A172 (cell line): ENCODE data around the gene MAP1LC3A. TPM values are rescaled to one million over a fixed set of nuclear protein-coding genes. Genes with fewer than 3 reads are reported as not detected.

ENCODE experiments used
- DNase-seq: peaks from one replicate; pipeline ENCODE4 v3.0.0-alpha.2; 2015; ENCODE audit warnings: low spot score
- total RNA-seq: library from RNA; depleted of rRNA; stranded (reverse); fragments of >200 nt; shearing (Covaris generic); gene quantifications from 2 replicates; pipeline ENCODE4 v1.2.3, GENCODE V29; 2014

The MAP1LC3A gene
- total RNA-seq, 1 experiment from 2014 or later, result 27.6 TPM

- DNase-seq, result peak; percentile 51
These were observed 9.1 kb upstream of the MAP1LC3A start for GRCh38 chr20:34549291-34549928.

DNA sequence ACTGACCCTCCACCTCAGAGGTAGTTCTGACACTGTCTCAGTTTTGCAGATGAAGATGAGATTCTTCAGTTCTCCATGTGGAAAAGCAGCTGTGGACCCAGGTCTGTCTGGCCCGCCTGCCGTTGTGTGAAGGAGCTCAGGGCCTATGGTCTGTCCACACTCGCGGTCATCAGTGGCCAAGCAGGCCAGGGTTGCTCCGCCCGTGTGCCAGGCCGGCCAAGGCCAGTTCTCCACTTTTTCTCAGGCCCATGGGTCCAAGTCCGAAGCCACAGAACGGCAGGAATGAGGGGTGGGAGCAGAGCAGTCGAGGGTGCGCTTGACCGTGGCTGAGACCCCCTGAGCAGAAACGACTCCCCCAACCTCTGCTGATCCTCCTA is 8.6 kb upstream of the MAP1LC3A start:
- DNase-seq, result no peak

DNA sequence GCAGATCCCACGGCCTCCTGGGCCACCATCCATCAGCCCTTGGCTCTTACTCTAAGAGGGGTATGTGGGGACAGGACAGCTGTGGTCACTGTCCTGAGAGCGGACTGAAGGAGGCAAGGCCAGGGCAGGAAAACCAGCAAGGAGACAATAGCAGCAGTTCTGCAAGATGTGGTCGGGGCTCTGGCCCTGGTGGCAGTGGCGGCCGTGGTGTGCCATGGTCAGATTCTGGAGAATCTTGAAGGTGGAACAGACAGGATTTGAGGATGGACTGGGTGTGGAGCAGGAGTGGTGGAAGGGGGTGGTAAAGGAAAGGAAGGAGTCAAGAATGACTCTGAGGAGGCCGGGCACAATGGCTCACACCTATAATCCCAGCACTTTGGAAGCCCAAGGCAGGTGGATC is 5.9 kb upstream of the MAP1LC3A start:
- no peak for DNase-seq

- DNase-seq, result peak; percentile 21
These were observed 5.1 kb upstream of the MAP1LC3A start for GRCh38 chr20:34553366-34553867.

DNA sequence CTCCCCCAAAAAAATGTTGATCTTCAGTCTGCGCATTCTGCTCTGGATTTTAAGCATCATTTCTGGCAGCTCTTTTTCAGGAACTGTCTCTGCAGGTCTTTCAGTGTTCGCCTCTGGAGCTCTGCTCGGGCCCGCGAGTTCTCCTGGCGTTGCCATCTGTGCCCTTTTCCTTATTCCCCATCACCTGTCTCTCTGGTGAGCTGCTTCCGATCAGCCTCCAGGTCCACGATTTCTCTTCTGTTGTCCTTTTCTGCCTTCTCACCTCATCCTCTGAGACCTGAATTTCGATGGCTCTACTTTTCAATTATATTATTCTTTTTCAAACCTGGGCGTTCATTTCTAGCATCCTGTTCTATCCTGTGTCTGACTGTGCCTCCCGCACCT is 590 bp upstream of the MAP1LC3A start:
- peak; percentile 19 for DNase-seq

GRCh38 chr20:34559311-34560140 is 1.0 kb downstream of the MAP1LC3A start:
- no peak for DNase-seq

GRCh38 chr20:34560141-34560523 is 1.6 kb downstream of the MAP1LC3A start:
- no peak for DNase-seq

DNA sequence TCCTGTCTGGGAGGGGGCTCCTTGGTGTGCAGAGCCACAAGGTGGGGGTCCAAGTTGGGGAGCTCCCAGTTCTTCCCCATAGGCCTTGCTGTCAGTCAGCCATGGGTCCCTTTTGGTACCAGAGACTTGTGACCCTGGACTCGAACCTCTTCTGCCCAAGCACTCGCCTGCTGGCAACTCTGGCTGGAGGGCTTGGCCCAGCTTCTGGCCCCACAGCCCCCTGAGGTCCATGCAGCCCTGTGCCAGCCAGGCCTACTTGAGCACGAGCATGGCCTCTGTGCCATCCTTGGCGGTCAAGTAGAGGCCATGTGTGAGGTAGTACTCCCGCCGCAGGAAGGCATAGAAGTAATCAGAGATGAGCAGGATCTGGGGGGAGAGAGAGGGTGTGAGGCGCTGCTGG is 2.1 kb downstream of the MAP1LC3A start:
- DNase-seq, result no peak

GRCh38 chr20:34561661-34562060 is 3.1 kb downstream of the MAP1LC3A start:
- no peak for DNase-seq

DNA sequence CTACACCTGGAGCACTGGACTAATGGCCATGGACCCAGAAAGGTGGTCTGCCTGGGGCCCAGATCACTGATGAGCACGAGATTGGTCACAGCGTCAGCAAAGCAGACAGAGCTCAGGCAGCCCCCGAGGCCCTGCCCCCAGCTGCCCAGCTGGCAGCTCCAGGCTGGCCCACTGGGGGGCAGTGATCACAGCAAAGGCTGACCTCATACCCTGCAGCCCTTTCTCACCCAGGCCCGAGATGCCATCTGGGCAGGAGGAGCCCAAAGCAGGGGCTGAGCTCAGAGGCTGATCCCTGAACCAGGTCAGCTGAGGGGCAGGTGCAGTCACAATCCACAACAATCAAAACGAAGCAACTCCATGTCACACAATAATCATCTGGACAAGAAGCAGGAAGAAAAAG is 4.1 kb downstream of the MAP1LC3A start:
- DNase-seq, result peak; percentile 15

DNA sequence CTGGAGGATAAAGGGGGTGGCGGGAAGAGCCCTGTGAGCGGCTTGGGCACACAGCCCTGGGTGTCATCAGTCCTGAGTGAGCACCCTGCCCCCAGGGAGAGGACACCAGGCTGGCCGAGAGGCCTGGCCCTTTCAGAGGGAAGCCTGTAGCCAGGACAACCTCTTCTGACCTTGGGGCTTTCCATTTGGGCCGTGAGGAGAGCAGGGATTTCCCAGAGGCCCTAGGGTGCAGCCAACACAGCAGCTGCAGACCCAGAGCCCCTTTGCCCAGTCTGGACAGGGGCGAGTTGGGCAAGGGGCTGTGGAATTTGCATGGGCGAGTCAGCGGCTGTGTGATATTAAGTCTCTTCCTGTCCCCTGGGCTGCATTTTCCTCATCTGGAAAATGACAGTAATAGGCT is 6.3 kb downstream of the MAP1LC3A start:
- DNase-seq, result no peak

- no peak for DNase-seq
These were observed 8.7 kb downstream of the MAP1LC3A start for GRCh38 chr20:34566978-34567891.

- no peak for DNase-seq
These were observed 9.7 kb downstream of the MAP1LC3A start for GRCh38 chr20:34567892-34568865.

- no peak for DNase-seq
These were observed 11.1 kb downstream of the MAP1LC3A start for GRCh38 chr20:34569598-34569997.

DNA sequence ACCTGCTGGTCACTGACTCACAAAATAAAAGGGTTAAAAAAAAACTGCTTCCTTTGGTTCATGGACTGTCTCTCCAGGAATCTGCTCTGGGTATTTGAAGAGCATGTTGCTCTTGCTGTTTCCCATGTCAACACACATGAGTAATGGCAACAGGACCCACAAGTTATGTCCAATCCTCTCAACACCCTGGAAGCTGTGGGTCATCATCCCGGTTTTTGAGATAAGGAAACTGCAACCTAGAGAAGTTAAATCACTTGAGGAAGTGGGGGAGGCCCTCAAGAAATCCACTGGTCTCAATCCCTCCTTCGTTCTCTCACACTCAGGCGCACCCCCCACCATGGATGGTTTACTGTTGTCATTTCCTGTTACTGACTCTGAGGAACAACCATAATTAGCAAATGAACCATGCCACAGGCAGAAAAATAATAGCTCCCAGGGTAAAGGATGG is 12.4 kb downstream of the MAP1LC3A start:
- peak; percentile 87 for DNase-seq

- DNase-seq, result no peak
These were observed 13.2 kb downstream of the MAP1LC3A start for GRCh38 chr20:34571753-34572152.

- no peak for DNase-seq
These were observed 15.2 kb downstream of the MAP1LC3A start for GRCh38 chr20:34573541-34574300.

- DNase-seq, result no peak
These were observed 15.9 kb downstream of the MAP1LC3A start for GRCh38 chr20:34574426-34574825.

GRCh38 chr20:34574861-34575260 is 16.3 kb downstream of the MAP1LC3A start:
- no peak for DNase-seq

DNA sequence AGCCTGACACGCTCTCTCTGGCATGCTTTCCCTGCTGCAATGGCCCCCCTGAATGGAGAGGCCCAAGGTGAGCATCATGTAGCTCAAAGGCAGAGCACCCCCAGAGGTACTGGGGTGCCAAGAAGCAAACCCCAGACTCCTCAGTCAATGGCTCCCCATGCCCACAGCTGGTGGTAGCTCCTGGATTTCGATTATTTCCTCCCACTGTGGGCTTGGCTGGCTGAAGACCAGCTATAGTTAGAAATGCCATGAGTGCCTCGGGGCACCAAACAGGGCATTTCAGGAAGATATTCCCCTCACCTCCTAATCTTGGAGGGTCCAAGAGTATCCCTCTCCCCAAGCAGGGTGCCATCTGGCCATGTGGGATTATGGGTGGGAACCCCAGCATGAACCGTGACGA is 16.8 kb downstream of the MAP1LC3A start:
- DNase-seq, result no peak
